GM23338 (cell line): ENCODE results near the gene KRT83. TPM values are rescaled to one million over a fixed set of nuclear protein-coding genes. Genes with fewer than 3 reads are reported as not detected.

Experiments used
- EZH2 ChIP-seq: fragments of 200-600 bp; sonication (generic); IDR thresholded peaks from one replicate; pipeline ENCODE4 v1.8.0; 2017; ENCODE audit warnings: antibody characterized with exemption, mild to moderate bottlenecking, low read depth; ENCODE audit not compliant: unreplicated experiment
- EZH2phosphoT487 ChIP-seq: fragments of 200-600 bp; sonication (generic); IDR thresholded peaks from one replicate; pipeline ENCODE4 v1.8.1; 2018; ENCODE audit warnings: antibody characterized with exemption; ENCODE audit not compliant: unreplicated experiment
- JUNB ChIP-seq: IDR thresholded peaks from one replicate; pipeline ENCODE4 v1.6.1; 2016; ENCODE audit warnings: antibody characterized with exemption; ENCODE audit not compliant: unreplicated experiment
- POLR2AphosphoS5 ChIP-seq: IDR thresholded peaks from 2 replicates; pipeline ENCODE4 v1.6.1; 2016; ENCODE audit warnings: antibody characterized with exemption, low read depth
- ZNF114 ChIP-seq: fragments of 250-450 bp; sonication (Bioruptor Pico); IDR thresholded peaks from 2 replicates; pipeline ENCODE4 v1.5.0; 2020; ENCODE audit warnings: mild to moderate bottlenecking, moderate library complexity
- polyA plus RNA-seq: library from polyadenylated mRNA; unstranded; fragments of >200 nt; fragmentation: Nextera tagmentation; extraction: Ambion mirVana; gene quantifications from 2 replicates; pipeline ENCODE4 v1.2.1, GENCODE V29; 2016
- total RNA-seq: library from RNA; depleted of rRNA; stranded (reverse); fragments of >200 nt; shearing (Covaris generic); gene quantifications from 2 replicates; pipeline ENCODE4 v1.2.3, GENCODE V29; 2014
- TF ChIP-seq, protein P1 (sequence below): fragments of 250-450 bp; sonication (Bioruptor Pico); IDR thresholded peaks from 2 replicates; pipeline ENCODE4 v1.5.0; 2020; ENCODE audit warnings: mild to moderate bottlenecking, moderate library complexity
- TF ChIP-seq, protein P2 (sequence below): IDR thresholded peaks from one replicate; pipeline ENCODE4 v1.6.1; 2018; ENCODE audit warnings: antibody characterized with exemption; ENCODE audit not compliant: unreplicated experiment
- TF ChIP-seq, protein P3 (sequence below): IDR thresholded peaks from 2 replicates; pipeline ENCODE4 v1.6.1; 2016; ENCODE audit warnings: antibody characterized with exemption

KRT83 gene
- total and polyA plus RNA-seq, 2 experiments from 2014 or later: not detected

DNA sequence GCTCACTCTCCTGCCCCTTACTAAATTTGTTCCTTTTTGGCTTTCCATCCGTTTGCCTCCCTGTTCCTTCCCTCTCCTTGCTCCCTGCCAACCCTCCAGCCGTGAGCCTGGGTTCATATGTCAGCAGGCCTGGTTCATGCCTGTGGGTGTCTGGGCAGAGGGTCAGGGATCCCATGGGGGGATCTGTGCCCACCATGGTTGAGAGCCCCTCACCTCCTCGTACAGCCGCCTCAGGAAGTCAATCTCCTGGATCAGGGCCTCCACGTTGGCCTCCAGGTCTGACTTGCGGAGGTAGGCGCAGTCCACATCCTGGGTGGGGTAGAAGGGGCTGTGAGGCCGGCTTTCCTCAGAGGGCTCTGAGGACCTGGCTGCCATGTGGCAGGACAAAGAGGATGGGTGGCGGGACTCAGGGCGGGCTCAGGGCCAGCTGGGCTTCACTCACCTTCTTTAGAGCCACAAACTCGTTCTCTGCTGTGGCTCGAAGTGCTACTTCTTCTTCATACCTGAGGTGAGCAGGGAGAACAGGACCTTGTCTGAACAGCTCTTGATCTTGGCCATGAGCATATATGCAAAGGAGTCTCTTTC, 3.6 kb downstream of the KRT83 start (continued):
- TF ChIP-seq, protein P1, sequence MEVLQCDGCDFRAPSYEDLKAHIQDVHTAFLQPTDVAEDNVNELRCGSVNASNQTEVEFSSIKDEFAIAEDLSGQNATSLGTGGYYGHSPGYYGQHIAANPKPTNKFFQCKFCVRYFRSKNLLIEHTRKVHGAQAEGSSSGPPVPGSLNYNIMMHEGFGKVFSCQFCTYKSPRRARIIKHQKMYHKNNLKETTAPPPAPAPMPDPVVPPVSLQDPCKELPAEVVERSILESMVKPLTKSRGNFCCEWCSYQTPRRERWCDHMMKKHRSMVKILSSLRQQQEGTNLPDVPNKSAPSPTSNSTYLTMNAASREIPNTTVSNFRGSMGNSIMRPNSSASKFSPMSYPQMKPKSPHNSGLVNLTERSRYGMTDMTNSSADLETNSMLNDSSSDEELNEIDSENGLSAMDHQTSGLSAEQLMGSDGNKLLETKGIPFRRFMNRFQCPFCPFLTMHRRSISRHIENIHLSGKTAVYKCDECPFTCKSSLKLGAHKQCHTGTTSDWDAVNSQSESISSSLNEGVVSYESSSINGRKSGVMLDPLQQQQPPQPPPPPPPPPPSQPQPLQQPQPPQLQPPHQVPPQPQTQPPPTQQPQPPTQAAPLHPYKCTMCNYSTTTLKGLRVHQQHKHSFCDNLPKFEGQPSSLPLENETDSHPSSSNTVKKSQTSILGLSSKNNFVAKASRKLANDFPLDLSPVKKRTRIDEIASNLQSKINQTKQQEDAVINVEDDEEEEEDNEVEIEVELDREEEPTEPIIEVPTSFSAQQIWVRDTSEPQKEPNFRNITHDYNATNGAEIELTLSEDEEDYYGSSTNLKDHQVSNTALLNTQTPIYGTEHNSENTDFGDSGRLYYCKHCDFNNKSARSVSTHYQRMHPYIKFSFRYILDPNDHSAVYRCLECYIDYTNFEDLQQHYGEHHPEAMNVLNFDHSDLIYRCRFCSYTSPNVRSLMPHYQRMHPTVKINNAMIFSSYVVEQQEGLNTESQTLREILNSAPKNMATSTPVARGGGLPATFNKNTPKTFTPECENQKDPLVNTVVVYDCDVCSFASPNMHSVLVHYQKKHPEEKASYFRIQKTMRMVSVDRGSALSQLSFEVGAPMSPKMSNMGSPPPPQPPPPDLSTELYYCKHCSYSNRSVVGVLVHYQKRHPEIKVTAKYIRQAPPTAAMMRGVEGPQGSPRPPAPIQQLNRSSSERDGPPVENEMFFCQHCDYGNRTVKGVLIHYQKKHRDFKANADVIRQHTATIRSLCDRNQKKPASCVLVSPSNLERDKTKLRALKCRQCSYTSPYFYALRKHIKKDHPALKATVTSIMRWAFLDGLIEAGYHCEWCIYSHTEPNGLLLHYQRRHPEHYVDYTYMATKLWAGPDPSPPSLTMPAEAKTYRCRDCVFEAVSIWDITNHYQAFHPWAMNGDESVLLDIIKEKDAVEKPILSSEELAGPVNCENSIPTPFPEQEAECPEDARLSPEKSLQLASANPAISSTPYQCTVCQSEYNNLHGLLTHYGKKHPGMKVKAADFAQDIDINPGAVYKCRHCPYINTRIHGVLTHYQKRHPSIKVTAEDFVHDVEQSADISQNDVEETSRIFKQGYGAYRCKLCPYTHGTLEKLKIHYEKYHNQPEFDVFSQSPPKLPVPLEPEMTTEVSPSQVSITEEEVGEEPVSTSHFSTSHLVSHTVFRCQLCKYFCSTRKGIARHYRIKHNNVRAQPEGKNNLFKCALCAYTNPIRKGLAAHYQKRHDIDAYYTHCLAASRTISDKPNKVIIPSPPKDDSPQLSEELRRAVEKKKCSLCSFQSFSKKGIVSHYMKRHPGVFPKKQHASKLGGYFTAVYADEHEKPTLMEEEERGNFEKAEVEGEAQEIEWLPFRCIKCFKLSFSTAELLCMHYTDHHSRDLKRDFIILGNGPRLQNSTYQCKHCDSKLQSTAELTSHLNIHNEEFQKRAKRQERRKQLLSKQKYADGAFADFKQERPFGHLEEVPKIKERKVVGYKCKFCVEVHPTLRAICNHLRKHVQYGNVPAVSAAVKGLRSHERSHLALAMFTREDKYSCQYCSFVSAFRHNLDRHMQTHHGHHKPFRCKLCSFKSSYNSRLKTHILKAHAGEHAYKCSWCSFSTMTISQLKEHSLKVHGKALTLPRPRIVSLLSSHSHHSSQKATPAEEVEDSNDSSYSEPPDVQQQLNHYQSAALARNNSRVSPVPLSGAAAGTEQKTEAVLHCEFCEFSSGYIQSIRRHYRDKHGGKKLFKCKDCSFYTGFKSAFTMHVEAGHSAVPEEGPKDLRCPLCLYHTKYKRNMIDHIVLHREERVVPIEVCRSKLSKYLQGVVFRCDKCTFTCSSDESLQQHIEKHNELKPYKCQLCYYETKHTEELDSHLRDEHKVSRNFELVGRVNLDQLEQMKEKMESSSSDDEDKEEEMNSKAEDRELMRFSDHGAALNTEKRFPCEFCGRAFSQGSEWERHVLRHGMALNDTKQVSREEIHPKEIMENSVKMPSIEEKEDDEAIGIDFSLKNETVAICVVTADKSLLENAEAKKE: no peak
- TF ChIP-seq JUNB: no peak
- TF ChIP-seq EZH2phosphoT487: no peak
- TF ChIP-seq, protein P2, sequence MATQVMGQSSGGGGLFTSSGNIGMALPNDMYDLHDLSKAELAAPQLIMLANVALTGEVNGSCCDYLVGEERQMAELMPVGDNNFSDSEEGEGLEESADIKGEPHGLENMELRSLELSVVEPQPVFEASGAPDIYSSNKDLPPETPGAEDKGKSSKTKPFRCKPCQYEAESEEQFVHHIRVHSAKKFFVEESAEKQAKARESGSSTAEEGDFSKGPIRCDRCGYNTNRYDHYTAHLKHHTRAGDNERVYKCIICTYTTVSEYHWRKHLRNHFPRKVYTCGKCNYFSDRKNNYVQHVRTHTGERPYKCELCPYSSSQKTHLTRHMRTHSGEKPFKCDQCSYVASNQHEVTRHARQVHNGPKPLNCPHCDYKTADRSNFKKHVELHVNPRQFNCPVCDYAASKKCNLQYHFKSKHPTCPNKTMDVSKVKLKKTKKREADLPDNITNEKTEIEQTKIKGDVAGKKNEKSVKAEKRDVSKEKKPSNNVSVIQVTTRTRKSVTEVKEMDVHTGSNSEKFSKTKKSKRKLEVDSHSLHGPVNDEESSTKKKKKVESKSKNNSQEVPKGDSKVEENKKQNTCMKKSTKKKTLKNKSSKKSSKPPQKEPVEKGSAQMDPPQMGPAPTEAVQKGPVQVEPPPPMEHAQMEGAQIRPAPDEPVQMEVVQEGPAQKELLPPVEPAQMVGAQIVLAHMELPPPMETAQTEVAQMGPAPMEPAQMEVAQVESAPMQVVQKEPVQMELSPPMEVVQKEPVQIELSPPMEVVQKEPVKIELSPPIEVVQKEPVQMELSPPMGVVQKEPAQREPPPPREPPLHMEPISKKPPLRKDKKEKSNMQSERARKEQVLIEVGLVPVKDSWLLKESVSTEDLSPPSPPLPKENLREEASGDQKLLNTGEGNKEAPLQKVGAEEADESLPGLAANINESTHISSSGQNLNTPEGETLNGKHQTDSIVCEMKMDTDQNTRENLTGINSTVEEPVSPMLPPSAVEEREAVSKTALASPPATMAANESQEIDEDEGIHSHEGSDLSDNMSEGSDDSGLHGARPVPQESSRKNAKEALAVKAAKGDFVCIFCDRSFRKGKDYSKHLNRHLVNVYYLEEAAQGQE: no peak
- TF ChIP-seq POLR2AphosphoS5: no peak
- TF ChIP-seq, protein P3, sequence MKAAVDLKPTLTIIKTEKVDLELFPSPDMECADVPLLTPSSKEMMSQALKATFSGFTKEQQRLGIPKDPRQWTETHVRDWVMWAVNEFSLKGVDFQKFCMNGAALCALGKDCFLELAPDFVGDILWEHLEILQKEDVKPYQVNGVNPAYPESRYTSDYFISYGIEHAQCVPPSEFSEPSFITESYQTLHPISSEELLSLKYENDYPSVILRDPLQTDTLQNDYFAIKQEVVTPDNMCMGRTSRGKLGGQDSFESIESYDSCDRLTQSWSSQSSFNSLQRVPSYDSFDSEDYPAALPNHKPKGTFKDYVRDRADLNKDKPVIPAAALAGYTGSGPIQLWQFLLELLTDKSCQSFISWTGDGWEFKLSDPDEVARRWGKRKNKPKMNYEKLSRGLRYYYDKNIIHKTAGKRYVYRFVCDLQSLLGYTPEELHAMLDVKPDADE: no peak
- TF ChIP-seq EZH2: no peak
- no peak for TF ChIP-seq ZNF114 (CRISPR knock-in tag)
